Heart left ventricle (tissue), 13 donors: ENCODE data around the gene SLC13A4.

Source experiments
- CTCF ChIP-seq, 12 donors: fragments of 200-600 bp; sonication (generic) in 4 of 12; IDR thresholded peaks; one replicate each; pipeline versions ENCODE4 v1.5.0 to v1.8.0; 2018 to 2022; ENCODE audit warnings: antibody characterized with exemption in 12 of 12, mild to moderate bottlenecking in 5 of 12
- POLR2A ChIP-seq, 2 donors: fragments of 450-650 bp; IDR thresholded peaks; one replicate each; pipeline ENCODE4 v1.6.1; 2017; ENCODE audit warnings: antibody characterized with exemption in 2 of 2, mild to moderate bottlenecking in 2 of 2, moderate library complexity in 2 of 2
- donor health status: ischemic (EF 13 %, LVEDD 7.1; RV severe dilation, severe dysfunction).
- donor health status: DM: no; HTN: yes; CAD: no.
- donor health status: DM: no; HTN: no; CAD: no.
- donor health status: ischemic (EF 25% LVEDD 6.9; RV normal size, moderate dysfunction).
- donor health status: ischemic (EF 25% LVEDD 5.7; RV mildly dilated, moderate dysfunction).
- donor health status: ischemic (EF 35%, LVEDD 5.7; RV mildly dilated, moderate dysfunction).
- donor health status: nonischemic (EF 11% LVEDD 7.7; RV severe dilation, severe dysfunction).
- donor health status: DM: yes; HTN: yes; CAD: no.
- donor health status: PGD.
- donor health status: ischemic (EF 29% LVEDD 5.4; RV normal size, mild dysfunction).
- donor health status: nonischemic (EF 23%, LVEDD 6.1; RV moderate dilation, normal function).

- TF ChIP-seq CTCF (IDR thresholded peaks at IDR 0.05) (no peak), POLR2A (IDR thresholded peaks at IDR 0.05) (no peak)
These were observed 40.5 kb upstream of the SLC13A4 start for GRCh38 chr7:135768467-135768866.
